NCI-H82 treated with DMSO at 0.1 percent for 48 hours (cell line): ENCODE results near the gene LY6G6F.
A peak's percentile ranks its signal among the peaks of the same experiment; 100 is the strongest.
"Not testable (repeated sequence)": the region's sequence is repeated elsewhere in the genome, so short reads cannot be mapped to it uniquely, and the experiment has no call there.

ENCODE experiments used
- DNase-seq: peaks from one replicate; lab custom pipeline; 2025; ENCODE audit not compliant: unreplicated experiment; lab: John Stamatoyannopoulos, UW

Gene LY6G6F

GRCh38 chr6:31702405-31702818, 4.3 kb upstream of the LY6G6F start:
- no peak for DNase-seq

GRCh38 chr6:31702819-31703716, 3.6 kb upstream of the LY6G6F start, which contains the start of gene ABHD16A:
ABHD16A (minus strand) TSS chr6:31703324; CDS start chr6:31703281, 43 bp downstream.
- DNase-seq = peak; percentile 89

GRCh38 chr6:31705931-31706330, 735 bp upstream of the LY6G6F start:
- no peak for DNase-seq

GRCh38 chr6:31707701-31708100, 1.0 kb downstream of the LY6G6F start:
- DNase-seq = no peak

GRCh38 chr6:31708224-31708623, 1.6 kb downstream of the LY6G6F start:
- DNase-seq = no peak

GRCh38 chr6:31709157-31709556, 2.5 kb downstream of the LY6G6F start:
- DNase-seq = not testable (repeated sequence)

GRCh38 chr6:31710523-31711219, 4.0 kb downstream of the LY6G6F start:
- no peak for DNase-seq

GRCh38 chr6:31711233-31711632, 4.6 kb downstream of the LY6G6F start:
- no peak for DNase-seq

- DNase-seq = no peak
Measured at GRCh38 chr6:31712296-31712695, 5.6 kb downstream of the LY6G6F start.

GRCh38 chr6:31713465-31713864, 6.8 kb downstream of the LY6G6F start:
- no peak for DNase-seq

GRCh38 chr6:31713991-31714684, 7.5 kb downstream of the LY6G6F start:
- DNase-seq = no peak

GRCh38 chr6:31715022-31715958, 8.6 kb downstream of the LY6G6F start, which contains the start of gene LY6G6D:
LY6G6D (plus strand) TSS chr6:31715348; CDS start chr6:31715356, 8 bp downstream.
- no peak for DNase-seq

GRCh38 chr6:31717499-31718222, 11.0 kb downstream of the LY6G6F start:
- DNase-seq = no peak

- DNase-seq = no peak
Measured at GRCh38 chr6:31718265-31718664, 11.6 kb downstream of the LY6G6F start.

- DNase-seq = no peak
Measured at GRCh38 chr6:31719001-31719400, 12.3 kb downstream of the LY6G6F start.

- DNase-seq = no peak
Measured at GRCh38 chr6:31720196-31720770, 13.6 kb downstream of the LY6G6F start.

GRCh38 chr6:31721351-31722020, 14.8 kb downstream of the LY6G6F start, which contains the start of gene LY6G6C:
LY6G6C (minus strand) TSS chr6:31721746; CDS start chr6:31721679, 67 bp downstream.
- DNase-seq = no peak

GRCh38 chr6:31722173-31722572, 15.5 kb downstream of the LY6G6F start:
- DNase-seq = no peak
